VCaP (cell line): Measurements from ENCODE around the gene TMEM50A.

Experiments
- H3K27ac ChIP-seq: fragments of 450-650 bp; 2 replicates; pipeline ENCODE4 v1.5.1; 2017
- TF ChIP-seq, protein P1 (sequence below): fragments of 450-650 bp; conservative IDR thresholded peaks from 2 replicates; pipeline ENCODE4 v1.5.1; 2017; ENCODE audit warnings: mild to moderate bottlenecking, moderate library complexity

Gene TMEM50A

DNA sequence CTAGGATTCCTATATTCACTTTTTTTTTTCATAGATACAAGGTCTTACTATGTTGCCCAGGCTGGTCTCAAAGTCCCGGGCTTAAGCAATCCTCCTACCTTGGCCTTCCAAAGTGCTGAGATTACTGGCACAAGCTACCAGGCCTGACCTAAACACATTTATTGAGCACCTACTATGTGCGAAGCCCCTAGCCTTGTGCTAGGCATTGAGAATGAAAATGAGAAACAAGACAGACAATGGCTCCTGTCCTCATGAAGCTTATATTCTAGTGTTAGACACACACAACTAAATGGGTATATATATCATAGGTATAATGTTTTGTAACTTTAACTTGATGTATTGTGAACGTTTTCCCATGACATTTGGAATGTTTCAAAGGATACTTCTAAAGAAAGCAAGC lies 11.5 kb downstream of the TMEM50A start:
- H3K27ac ChIP-seq: no peak overlapping the region
- TF ChIP-seq, protein P1, sequence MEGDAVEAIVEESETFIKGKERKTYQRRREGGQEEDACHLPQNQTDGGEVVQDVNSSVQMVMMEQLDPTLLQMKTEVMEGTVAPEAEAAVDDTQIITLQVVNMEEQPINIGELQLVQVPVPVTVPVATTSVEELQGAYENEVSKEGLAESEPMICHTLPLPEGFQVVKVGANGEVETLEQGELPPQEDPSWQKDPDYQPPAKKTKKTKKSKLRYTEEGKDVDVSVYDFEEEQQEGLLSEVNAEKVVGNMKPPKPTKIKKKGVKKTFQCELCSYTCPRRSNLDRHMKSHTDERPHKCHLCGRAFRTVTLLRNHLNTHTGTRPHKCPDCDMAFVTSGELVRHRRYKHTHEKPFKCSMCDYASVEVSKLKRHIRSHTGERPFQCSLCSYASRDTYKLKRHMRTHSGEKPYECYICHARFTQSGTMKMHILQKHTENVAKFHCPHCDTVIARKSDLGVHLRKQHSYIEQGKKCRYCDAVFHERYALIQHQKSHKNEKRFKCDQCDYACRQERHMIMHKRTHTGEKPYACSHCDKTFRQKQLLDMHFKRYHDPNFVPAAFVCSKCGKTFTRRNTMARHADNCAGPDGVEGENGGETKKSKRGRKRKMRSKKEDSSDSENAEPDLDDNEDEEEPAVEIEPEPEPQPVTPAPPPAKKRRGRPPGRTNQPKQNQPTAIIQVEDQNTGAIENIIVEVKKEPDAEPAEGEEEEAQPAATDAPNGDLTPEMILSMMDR: no peak

DNA sequence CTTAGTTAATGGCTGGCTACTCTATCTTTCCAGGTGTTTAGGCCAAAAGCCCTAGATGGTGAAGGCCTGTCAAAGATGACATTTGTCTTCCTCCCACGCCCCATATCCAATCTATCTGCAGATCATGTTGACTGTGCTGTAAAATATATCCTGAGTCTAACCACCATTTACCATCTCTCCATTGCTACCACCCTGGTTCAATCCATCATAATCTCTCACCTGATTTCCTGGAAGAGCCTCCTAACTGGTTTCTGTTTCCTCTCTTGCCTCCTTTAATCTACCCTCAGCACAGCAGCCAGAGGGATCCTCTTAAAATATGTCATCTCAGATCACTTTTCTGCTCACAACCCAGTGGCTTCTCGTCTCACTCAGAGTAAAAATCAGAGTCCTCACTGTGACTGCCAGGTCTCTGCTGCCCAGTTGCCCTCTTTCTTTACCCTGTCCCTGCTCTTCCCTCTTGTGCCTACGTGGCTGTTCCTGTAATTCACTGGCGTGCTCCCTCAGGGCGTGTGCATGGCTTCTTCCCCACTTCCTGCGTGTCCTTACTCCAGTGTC lies 17.8 kb downstream of the TMEM50A start:
- TF ChIP-seq, protein P1: no peak

DNA sequence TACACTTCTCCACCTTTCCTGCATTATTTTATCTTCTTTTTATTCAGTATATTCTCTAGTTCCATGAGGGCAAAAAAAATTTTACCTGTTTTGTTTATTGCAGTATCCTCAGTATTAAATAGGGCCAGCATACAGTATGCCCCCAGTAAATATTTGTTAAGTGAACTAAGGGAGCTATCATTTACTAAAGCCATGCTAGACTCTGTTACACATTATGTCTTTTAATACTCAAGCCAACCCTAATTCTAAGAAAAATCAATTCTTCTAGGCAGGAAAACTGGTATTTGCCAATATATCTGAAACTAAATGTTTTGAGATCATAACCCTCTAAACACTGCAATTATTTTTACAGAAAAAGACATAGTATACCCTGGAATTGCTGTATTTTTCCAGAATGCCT lies 18.3 kb downstream of the TMEM50A start:
- no peak overlapping the region for H3K27ac ChIP-seq
- TF ChIP-seq, protein P1: no peak

More for the DNA sequence above, 17.8 kb downstream of the TMEM50A start:
- no peak overlapping the region for H3K27ac ChIP-seq

DNA sequence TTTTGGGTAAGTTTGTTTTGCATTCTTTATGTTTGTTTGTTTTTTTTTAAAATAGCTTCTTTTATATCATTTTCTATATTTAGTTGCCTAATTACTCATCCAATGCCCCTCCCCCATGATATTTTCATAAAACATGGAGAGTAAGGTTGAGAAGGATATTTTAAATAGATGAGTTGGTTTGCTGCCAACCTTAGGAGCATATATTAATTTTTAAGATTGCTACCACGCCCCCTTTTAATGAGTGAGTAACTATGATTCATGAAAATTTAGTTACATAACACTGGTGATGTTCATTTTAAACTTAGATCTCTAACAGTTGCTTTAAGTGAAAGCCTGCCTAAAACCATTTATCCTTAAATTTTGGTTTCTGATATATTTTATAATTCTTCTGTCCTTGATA lies 18.7 kb downstream of the TMEM50A start:
- no peak overlapping the region for H3K27ac ChIP-seq
- TF ChIP-seq, protein P1: no peak

DNA sequence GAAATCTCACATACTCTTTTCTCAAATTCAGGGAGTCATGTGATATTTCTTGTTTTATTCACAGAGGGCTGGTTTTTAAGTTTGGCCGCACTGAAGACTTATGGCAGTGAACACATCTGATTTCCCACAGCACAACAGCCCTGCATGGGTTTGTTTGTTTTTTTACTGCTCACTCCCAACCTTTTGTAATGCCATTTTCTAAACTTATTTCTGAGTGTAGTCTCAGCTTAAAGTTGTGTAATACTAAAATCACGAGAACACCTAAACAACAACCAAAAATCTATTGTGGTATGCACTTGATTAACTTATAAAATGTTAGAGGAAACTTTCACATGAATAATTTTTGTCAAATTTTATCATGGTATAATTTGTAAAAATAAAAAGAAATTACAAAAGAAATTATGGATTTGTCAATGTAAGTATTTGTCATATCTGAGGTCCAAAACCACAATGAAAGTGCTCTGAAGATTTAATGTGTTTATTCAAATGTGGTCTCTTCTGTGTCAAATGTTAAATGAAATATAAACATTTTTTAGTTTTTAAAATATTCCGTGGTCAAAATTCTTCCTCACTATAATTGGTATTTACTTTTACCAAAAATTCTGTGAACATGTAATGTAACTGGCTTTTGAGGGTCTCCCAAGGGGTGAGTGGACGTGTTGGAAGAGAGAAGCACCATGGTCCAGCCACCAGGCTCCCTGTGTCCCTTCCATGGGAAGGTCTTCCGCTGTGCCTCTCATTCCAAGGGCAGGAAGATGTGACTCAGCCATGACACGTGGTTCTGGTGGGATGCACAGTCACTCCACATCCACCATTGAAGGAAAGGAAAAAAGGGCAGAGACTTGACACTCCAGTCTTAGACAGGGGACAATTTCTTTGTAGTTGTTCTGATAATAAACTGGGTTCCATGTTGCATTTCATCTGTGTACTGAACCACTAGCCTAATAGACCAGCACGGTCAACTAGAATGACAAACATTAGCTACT lies 22.8 kb downstream of the TMEM50A start:
- H3K27ac ChIP-seq: peak overlapping the region; percentile 83
- TF ChIP-seq, protein P1: no peak

DNA sequence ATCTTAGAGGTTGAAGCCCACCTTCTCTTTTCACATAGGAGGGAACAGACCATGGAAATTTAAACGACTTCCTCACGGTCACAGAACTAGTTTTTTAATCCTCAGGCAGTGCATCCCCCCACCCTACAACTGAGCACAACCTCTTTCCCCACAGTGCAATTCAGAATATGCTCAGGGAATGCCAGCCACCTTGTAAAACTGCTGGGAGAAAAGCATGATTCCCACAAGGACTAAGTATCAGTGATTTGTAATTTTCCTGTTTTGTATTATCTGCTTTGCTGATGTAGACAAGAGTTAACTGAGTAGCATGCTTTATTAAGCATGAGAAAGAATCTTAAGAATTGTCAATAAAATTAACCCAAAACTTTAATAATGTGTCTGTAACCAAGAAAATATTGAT lies 23.8 kb downstream of the TMEM50A start:
- peak overlapping the region; percentile 83 for H3K27ac ChIP-seq
- TF ChIP-seq, protein P1: no peak

DNA sequence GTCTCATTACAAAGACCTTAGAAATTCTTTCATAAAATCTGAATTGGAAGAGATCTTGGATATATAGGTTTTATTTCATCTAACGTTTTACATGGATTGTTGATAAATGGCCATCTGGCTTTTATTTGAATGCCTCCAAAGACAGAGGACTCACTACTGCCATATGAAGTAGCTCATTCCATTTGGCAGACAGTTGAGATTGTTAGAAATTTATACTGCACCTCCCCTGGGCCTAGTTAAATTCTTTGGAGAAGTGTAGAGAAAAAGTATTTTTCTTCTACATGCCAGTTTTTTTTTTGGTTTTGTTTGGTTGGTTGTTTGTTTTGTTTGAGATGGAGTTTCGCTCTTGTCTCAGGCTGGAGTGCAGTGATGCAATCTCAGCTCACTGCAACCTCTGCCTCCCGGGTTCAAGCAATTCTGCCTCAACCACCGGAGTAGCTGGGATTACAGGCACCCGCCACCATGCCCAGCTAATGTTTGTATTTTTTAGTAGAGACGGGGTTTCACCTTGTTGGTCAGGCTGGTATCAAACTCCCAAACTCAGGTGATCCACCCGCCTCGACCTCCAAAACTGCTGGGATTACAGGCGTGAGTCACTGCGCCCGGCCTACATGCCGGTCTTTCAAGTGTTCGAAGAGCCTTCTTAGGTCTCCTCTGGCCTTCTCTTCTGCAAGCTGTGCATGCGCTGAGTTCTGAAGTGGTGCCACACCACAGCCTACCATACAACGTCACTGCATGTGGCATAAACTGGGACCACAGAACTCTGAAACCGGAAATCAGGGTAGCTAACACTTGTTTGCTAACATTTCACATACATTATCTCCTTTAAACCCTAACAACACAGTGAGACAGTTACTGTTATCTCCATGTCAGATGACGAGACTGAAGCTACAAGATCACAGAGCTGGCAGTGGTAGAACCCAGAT lies 24.8 kb downstream of the TMEM50A start:
- H3K27ac ChIP-seq: peak overlapping the region; percentile 83; the same call in 1 of the 2 replicates
